Astrocyte (in vitro differentiated cells and primary cell): ENCODE measurements around the gene MECR.

Source experiments
- EZH2 ChIP-seq: IDR thresholded peaks from 2 replicates; pipeline ENCODE4 v1.6.1; 2012; ENCODE audit warnings: mild to moderate bottlenecking, low read length, inconsistent platforms; ENCODE audit not compliant: insufficient read depth
- TF ChIP-seq, protein P1 (sequence below): IDR thresholded peaks from 2 replicates; pipeline ENCODE4 v1.5.1; 2011; ENCODE audit warnings: low read depth, mild to moderate bottlenecking, inconsistent platforms, low read length, moderate library complexity; ENCODE audit not compliant: insufficient read depth

DNA sequence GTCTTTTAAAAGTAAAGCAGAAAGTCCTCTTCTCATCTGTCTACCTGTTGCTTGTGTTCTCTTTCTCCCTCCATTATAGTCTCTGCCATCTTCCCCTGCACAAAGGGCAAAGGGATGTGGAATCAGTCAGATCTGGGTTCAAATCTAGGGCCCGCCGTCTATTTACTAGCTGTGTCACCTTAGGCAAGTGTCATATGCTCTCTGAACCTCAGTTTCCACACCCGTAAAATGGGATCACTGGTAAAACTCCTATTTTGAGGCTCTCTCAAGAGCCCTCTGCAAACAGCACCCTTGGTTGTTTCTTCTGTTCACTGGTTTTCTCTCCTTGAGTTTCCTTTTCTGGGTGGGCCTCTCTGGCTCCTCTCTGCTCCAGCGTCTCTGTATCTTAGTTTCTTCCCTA lies 3.0 kb upstream of the MECR start:
- TF ChIP-seq, protein P1, sequence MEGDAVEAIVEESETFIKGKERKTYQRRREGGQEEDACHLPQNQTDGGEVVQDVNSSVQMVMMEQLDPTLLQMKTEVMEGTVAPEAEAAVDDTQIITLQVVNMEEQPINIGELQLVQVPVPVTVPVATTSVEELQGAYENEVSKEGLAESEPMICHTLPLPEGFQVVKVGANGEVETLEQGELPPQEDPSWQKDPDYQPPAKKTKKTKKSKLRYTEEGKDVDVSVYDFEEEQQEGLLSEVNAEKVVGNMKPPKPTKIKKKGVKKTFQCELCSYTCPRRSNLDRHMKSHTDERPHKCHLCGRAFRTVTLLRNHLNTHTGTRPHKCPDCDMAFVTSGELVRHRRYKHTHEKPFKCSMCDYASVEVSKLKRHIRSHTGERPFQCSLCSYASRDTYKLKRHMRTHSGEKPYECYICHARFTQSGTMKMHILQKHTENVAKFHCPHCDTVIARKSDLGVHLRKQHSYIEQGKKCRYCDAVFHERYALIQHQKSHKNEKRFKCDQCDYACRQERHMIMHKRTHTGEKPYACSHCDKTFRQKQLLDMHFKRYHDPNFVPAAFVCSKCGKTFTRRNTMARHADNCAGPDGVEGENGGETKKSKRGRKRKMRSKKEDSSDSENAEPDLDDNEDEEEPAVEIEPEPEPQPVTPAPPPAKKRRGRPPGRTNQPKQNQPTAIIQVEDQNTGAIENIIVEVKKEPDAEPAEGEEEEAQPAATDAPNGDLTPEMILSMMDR, result no peak
- TF ChIP-seq EZH2, result no peak
